ENCODE results near the gene DOK7.

Gene DOK7

GRCh38 chr4:3463556-3464348 lies 646 bp downstream of the DOK7 start:
- DNase-seq (ENCODE audit: low spot score): no peak

- DNase-seq (ENCODE audit: low spot score): no peak
These were observed 1.3 kb downstream of the DOK7 start for GRCh38 chr4:3464349-3464905.

GRCh38 chr4:3464911-3465697 lies 2.0 kb downstream of the DOK7 start:
- DNase-seq (ENCODE audit: low spot score): no peak

GRCh38 chr4:3465698-3466671 lies 2.9 kb downstream of the DOK7 start:
- no peak for DNase-seq (ENCODE audit: low spot score)

- no peak for DNase-seq (ENCODE audit: low spot score)
These were observed 3.8 kb downstream of the DOK7 start for GRCh38 chr4:3466691-3467600.

- no peak for DNase-seq (ENCODE audit: low spot score)
These were observed 4.5 kb downstream of the DOK7 start for GRCh38 chr4:3467601-3468031.

GRCh38 chr4:3468154-3468553 lies 5.0 kb downstream of the DOK7 start:
- DNase-seq (ENCODE audit: low spot score): no peak

- DNase-seq (ENCODE audit: low spot score): no peak
These were observed 5.7 kb downstream of the DOK7 start for GRCh38 chr4:3468804-3469203.

- DNase-seq (ENCODE audit: low spot score): no peak
These were observed 6.5 kb downstream of the DOK7 start for GRCh38 chr4:3469386-3470243.

GRCh38 chr4:3470244-3471097 lies 7.4 kb downstream of the DOK7 start:
- DNase-seq (ENCODE audit: low spot score): no peak

- no peak for DNase-seq (ENCODE audit: low spot score)
These were observed 8.1 kb downstream of the DOK7 start for GRCh38 chr4:3471098-3471760.

- no peak for DNase-seq (ENCODE audit: low spot score)
These were observed 8.8 kb downstream of the DOK7 start for GRCh38 chr4:3471886-3472285.

GRCh38 chr4:3472411-3473141 lies 9.5 kb downstream of the DOK7 start:
- no peak for DNase-seq (ENCODE audit: low spot score)

- DNase-seq (ENCODE audit: low spot score): no peak
These were observed 10.3 kb downstream of the DOK7 start for GRCh38 chr4:3473181-3473950.

- DNase-seq (ENCODE audit: low spot score): no peak
These were observed 11.1 kb downstream of the DOK7 start for GRCh38 chr4:3473996-3474765.

Measured in Ammon's horn (tissue), 1 donor.